GM21576 (cell line): ENCODE measurements around the gene UVRAG.

Experiments
- ATAC-seq: cut with Tn5 transposase; IDR thresholded peaks from one replicate; pipeline ENCODE4 v1.9.1; 2021; ENCODE audit warnings: mild to moderate bottlenecking, moderate library complexity; ENCODE audit not compliant: unreplicated experiment

Gene UVRAG

DNA sequence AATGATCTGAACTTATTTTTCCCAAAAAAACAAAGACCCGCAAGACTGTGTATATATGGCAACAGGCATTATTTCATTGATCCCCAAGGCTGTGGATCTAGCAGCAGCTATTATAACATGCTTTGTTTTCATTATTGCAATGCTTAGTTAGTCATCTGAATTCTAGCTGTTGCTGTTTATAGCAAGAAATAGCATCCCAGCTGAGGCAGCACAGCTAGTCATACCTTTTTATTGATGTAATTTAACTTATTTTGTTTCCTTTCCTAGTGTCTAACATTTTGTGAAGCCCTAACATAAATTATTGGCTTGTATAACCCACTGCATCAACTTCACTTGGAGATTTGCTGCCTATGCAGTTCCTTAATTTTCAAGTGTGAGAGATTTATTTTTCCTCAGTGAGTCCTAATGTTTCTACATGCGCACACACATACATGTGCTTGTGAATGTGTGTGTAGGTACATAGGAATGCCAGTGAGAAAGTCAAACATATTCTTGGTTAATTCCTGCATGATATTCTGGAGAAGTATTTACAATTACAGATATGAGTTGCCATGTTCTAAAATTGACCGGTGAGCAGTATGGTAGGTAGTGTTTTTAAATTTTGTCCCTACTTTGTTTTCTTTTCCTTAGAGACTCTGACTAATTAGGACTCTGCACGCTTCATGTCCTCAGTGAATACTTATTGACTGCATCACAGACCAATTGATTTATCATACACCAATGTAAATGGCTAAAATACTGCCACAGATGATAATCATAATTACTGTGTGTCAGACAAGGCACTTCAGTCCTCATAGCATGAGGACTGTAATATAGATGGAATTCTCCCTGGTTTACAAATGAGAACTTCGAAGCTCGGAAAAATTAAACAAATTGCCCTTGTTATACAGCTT lies 272.0 kb downstream of the UVRAG start:
- ATAC-seq, result no peak

DNA sequence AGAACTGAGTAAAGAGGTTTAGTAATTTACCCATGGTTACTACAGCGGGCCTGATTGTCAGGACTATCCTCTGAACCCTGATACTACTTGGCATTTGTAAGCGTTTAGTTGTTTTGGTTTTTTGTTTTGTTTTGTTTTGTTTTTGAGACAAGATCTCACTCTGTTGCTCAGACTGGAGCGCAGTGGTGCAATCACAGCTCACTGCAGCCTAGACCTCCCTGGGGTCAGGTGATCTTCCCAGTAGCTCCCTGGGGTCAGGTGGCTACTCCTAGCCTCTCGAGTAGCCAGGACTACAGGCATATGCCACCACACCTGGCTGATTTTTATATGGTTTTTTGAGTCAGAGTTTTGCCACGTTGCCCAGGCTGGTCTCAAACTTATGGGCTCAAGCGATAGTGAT lies 272.7 kb downstream of the UVRAG start:
- no peak for ATAC-seq

DNA sequence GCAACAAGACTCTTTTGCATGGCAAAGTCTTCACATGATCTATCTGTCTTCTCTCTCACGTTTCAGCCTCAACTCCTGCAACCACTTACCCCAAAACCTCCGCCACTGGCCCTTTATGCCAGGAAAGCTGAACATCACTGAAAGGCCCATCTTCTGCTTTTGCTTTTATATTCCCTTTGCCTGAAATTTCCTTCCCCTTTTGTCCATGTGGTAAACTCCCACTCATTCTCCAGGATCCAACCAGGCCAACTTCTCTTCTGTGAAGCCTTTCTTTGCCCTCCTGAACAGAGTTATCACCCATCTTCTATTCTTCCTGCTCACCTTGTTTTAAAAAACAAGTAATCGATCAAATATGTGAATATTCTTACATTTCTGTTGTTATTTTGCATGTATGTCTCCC lies 273.5 kb downstream of the UVRAG start:
- no peak for ATAC-seq

DNA sequence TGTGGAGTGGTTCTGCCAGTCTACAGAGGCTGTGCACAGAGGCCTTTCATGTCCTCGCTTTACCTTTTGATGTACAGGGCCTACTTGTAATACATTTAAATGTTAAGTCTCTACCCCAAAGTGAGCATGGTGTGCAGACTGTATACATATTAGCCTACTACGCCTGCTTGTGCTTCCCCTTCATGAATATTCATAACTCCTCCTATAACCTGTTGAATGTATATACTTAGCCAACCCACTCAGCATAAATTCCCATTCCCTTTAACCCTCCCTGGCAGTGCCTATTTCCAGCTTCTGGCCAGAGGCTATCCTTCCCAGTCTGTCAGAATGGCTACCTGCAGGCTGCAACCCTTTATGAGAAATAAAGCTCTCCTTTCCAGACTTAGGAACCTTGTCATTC lies 275.2 kb downstream of the UVRAG start:
- no peak for ATAC-seq

DNA sequence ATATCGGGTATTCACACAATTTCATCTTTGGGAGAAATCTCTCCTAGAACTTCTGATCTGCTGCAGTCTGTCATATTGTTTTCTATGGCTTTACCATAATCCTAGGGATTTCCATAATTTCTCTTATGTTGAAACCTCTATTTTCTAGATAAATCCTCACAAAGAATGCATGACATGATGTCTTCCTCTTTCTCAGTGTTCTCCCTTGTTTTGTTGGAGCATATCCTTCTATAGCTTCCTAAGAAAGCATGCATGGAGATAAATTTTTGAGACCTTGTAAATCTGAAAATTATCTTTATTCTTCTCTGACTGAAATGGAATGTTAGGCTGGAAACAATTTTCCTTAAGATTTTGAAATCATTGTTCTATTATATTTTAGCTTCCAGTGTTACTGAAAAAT lies 275.8 kb downstream of the UVRAG start:
- no peak for ATAC-seq

DNA sequence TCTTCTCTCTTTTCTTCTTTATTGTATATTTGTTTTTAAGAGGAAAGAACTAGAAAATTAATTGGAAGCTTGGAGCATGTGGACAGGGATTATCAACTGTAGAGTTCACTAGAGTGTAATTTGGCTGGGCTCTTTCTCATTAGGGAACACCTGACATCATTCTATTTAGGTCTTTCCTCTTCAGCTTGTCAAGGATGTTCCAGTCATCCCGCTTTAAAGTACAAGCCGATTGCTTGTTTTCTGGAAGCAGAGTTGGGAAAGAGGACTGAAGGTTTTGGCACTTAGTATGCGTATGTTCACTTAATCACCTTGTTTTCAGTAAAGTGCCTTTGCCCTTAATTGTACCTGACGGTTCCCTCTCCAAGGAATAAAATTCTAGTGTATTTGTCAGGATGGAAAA lies 279.7 kb downstream of the UVRAG start:
- no peak for ATAC-seq

DNA sequence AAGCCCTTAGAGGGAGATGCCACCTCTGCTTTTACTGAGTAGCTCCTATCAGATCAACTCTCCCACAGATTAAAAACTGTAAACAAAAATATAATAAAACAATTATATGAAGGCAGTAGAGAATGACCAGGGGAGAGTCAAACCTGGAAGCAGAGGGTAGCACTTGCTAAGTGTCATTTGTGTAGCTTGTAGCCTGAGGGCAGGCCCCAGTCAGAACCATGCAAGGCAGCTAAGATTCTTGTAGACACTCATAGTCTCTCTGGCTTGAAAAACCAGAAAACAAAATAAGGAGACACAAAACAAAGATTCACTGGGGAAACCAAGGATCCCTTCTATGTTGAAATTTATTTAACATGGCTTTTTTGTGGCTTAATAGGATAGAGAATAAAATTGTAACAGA lies 280.9 kb downstream of the UVRAG start:
- ATAC-seq, result no peak

DNA sequence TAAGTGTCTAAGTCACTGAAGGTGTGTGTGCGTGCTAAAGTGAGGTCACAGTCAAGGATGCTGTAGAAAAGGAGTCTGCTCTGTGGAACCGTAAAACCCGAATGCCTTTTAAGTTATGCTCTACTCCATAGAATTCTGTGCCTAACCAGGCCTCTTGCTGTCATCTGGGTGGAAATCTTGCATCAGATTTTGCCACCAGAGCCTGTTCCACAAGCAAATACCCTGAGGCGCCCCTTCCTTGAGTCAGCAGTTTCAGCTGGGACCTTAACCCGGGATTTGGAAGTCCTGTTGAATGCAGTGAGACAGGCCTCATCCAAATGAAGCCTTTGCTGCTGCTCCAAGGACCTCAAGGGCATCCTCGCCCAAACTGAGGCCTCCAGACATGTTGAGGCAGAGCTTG lies 281.5 kb downstream of the UVRAG start:
- ATAC-seq, result no peak

DNA sequence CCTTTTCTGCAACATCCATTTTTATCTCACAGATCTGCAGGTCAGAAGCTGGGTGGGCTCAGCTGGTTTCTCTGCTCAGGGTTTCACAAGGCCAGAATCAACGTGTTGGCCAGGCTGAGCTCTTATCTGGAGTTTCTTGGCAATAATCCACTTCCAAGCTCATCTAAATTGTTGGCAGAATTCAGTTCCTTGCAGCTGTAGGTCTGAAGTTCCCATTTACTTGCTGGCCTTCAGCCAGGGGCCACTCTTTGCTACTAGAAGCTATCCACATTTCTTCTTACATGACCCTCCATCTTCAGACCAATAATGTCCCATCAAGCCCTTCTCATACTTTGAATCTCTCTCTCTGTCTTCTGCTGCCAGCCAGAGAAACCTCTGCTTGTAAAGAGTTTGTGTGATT lies 287.8 kb downstream of the UVRAG start:
- no peak for ATAC-seq

DNA sequence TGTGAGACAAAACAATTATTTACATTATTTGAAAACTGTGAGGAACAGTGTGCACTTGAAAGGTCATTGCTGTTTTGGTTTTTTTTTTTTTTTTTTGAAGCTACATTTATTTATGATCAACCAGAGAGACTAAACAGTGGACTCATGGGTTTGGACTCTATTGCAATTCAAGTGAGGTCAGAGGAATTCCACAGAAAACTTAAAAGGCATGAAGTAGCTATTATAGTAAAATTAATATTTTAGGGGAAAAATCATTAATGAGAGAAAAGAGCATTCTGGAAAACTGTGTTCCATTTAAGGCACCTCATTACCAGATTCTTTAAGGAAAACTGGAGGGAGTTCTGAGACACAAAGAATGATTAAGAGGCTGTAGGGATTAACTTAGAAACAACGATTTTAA lies 288.4 kb downstream of the UVRAG start:
- ATAC-seq, result no peak

DNA sequence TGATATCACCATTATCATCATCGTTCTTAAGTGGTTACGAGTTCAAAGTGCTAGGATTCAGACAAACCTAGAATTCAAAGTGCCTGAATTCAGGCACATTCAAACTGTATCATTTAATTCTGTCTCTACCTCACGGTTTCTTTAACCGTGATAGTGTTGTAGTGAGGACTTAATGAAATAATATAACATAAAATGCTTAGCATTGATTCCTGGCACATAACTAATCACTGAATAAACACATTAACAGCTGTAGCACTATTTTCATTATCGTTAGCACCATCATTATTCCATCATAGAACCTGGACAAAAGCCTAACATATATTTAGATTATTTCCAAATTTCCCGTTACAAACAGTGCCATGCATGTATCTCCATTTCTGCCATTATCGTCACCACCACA lies 289.3 kb downstream of the UVRAG start:
- no peak for ATAC-seq

DNA sequence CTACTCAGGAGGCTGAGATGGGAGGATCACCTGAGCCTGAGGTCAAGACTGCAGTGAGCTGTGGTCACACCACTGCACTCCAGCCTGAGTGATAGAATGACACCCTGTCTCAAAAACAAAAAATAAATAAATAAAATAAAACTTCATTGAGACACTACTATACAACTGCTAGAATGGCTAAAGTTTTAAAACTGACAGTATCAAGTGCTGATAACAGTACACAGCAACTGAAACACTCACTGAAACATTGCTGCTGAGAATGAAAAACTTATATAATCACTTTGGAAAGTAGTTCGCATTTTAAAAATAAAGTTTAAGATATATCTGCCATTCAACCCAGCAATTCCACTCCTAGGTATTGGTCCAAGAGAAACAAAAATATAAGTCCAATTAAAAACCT lies 290.6 kb downstream of the UVRAG start:
- ATAC-seq, result no peak

DNA sequence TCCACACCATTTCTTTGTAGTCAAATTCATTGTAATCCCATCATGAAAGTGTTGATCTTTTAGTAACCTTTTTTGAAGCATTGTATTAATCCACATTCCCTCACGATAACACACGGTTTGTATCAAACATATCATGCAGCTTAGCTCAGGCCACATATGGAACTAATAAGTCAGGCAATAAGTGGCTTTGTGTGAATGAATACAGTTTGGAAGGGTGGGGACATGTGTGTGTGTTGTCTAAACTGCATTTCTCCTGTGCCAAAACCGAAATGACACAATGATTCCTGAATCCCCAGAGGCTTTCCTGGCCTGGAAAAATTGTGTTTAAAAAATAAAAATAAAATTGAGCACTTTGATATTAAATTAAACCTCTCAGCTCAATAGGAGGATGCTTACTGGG lies 293.0 kb downstream of the UVRAG start:
- ATAC-seq, result no peak

DNA sequence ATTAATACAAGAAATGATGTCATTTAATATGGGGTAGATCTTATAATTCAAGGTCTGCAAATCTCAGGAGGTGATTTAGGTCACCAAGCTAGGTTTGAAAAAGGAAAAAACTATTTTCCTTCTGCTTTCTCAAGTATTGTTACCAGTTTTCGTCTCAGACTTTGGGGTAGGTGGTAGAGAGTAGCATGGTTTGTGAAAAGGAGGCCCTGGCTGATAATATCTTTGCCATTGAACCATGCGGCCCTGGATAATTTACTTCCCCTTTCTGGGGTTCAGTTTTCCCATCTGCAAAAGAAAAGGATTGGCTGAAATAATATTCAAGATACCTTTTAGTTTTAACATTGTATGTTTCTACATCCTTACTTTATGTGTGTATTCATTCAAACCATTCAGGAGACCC lies 299.2 kb downstream of the UVRAG start:
- no peak for ATAC-seq

DNA sequence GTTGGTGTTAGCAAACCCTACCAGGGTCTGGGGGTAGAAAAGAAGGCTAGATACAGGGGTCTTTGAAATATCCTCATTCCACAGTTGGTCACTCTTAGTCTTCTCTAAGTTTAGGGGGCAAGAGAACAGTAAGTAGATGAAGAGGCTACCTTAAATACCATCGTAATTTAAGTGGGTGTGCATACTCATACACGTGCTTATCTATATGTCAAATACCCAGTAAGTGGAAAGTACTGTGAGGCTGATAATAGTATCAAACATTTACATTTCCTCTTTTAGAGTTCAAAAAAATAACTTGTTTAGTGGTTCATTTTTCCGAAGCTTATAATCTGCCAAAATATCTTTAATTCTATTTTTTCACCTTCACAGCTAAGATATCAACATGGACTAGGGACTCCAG lies 300.5 kb downstream of the UVRAG start:
- no peak for ATAC-seq

DNA sequence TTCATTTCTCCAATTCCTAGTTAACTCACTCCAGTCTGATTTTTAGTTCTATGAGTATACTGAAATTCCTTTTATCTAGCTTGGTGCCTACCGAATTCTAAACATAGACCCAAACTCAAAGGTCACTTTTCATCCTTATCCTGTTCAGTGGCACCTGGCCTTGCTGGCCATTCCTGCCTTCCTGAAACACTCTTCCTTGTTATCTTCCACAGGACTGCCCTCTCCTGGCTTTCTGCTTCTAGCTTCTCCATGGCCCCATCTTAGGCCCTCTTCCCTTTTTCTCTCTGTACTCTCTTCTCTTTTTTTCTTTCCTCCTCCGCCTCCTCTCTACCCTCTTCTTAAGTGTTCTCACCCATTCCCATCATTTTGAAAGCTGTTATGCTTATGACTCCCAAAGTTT lies 304.0 kb downstream of the UVRAG start:
- ATAC-seq, result no peak

DNA sequence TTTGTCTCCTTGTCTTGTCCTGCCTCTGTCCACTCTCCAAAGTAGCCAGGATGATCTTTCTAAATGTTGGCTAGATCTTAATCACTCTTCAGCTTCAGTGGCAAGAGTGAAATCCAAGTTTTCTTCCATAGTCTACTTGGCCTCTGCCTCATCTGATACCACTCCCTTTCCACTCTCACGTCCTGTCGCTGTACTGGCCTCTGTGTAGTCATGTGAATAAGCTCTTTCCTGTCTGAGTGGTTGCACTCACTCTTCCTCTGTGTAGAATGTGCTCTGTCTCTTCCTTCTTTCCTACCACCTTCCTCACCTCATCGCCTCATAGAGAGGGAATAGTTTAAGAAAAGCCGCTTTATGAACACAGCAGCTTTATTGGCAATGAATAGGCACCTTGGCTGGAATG lies 304.8 kb downstream of the UVRAG start:
- no peak for ATAC-seq

DNA sequence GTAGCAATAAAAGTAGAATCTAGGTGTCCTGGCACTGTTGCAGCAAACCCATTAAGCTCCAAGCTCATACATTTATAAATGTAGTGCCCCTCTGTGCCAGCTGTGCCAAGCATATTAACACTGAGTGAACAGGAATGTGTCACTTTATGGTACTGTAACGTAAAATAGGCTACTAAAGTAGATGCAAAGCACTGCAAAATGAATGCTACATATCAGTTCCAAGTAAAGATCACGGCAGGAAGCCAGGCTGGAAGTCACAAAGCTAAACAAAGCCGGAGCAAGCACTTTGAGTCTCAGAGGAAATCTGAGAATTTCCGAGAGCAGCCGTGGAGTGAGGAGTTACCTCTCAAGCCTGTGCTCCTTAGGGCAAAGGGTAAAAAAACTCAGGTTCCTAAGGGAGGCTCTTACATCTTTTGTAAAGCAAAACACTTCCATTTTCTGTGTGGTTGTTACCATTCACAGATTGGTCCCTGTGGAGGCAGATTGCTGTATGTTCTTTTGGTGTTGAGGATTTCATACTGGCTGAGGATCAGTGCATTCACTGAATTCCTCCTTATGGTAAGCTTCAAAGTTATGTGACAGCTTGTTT lies 305.6 kb downstream of the UVRAG start:
- no peak for ATAC-seq

DNA sequence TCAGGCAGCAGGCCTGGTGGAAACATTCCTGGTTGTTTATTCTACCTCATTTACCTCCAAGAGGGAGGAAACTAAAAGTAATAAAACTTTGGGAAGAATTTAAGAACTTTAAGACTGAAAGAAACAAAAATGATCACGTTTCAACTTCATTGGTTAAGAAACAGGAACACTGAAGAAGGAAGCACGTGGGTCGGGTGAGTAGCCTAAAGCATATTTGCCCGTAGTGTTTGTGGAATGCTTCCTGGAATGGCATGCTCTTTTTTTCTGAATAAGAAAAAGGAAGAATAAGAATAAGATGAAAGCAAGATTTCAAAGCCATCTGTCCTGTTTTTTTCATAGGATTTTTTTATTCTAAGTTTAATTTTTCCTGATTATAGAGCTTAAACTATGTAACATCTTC lies 308.2 kb downstream of the UVRAG start:
- ATAC-seq, result no peak

DNA sequence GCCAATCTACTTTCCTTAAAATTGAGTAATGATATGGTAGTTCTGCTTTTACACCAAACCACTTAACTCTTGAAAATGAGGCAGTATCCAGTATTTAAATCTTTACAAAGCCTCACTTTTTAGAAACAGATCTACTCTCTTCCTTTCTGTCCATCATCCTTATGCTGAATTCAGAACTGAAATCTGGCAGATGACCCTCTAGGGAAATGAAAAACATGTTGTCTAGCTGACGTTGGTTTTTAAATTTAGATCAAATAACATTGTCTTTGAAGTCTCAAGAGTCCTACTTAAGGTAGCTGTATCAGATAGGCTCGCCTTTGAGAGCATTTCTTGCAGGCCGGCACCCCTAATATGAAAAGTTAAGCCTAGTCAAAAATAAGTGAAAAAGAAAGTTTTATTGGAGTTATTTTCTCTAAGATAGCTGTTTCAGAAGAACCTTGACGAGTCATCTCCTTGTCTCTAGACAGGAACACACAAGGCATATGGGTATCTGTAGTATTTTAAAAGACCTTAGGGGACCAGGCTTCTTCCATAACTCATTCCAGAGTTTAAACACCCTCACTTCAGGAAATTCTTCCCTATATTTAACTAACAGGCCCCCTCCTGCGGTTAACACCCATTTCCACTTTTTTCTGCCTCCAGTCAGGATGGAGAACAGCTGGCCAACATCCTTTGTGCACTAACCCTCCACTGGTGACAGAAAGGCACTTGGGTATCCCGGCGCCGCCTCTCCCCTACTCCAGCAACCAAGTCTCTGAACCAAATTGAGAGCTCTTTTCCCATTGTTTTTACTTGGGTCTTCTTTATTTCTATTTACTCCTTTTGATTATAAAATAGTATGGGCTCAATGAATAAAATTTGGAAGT lies 310.1 kb downstream of the UVRAG start:
- no peak for ATAC-seq

DNA sequence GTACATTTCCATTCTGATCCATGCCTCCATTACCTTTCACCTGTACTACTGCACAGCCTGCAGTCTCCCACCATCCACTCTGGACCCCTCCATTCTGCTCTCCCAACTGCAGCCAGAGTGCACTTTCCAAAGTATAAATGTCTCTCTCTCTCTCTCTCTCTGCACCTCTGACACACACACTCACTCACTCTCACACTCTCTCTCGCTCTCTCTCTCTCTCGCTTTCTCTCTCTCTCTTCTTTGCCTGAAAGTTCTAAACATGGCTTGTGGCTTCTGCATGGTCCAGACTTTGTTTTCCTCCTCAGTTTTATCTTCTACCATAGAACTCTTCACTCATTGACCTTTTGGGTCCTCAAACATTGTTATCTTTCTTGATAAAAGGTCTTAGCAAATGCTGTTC lies 314.7 kb downstream of the UVRAG start:
- no peak for ATAC-seq

DNA sequence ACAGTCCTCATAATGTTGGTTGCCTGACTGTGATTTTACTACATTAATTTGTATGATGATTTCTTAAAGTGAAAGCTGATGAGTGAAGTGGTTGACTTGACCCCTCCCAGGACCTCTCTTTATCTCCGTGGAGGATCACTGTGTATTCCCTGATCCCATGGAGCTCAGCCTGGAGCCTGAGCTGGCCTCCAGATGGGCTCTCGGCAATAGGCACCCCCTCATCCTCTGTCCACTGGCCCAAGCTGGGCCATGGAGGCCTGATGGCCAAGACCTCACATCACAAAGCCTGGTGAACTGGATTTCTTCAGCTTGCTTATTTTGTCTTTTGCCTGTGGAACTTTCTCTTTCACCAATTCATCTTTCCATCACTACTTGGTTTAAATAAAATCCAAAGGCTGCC lies 316.1 kb downstream of the UVRAG start:
- no peak for ATAC-seq
